HG03378 (cell line): ENCODE measurements around the gene METTL3.

Source experiments
- ATAC-seq: cut with Tn5 transposase; IDR thresholded peaks from one replicate; pipeline ENCODE4 v1.9.1; 2021; ENCODE audit warnings: mild to moderate bottlenecking, moderate library complexity; ENCODE audit not compliant: unreplicated experiment

METTL3 gene

DNA sequence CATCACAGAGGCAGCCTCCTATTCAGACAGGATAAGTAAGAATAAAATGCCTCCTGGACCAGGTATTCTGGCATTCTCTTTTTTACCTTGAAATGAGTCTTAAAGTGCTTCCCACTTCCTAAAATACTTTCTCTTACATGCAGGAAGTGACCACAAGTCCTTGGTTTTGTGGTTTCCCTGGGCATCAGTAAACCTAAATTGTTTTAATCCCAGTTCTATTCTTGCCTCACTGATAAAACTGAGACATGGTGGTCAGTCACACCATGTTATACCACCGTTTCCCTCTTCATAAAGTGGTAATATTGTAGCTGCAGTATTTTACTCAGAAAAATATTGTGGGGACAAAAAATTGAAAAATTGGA, 16.2 kb upstream of the METTL3 start:
- ATAC-seq: no peak

DNA sequence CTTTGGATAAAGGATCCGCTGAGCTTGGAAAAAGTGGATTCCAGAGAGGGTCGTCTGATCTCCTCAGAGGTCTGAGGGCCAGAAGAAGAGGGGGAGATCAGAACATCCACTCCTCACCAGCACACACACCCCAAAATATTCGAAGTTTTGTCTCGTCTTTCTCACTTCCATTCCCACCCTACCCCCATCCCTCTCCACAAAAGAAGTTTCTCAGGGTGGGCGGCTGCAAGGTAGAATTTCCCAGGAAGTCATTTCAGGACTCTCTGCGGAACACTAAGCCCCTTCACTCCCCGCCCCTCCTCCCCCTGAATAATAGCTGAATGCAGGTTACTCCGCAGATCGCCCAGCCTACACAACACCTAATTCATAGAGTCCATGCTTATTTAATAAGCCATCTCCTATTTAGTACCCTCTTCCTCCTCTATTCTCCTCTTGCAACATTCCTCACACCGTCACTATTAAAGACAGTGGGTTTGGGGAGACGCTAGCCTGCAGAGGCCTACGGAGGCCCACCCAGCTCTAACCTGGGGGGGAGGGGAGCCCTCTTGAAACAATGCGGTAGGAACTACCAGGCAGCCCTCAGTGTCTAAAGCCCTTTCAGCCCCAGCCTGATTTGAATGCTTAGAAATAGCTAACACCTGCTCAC, 15.7 kb upstream of the METTL3 start:
- ATAC-seq: no peak

DNA sequence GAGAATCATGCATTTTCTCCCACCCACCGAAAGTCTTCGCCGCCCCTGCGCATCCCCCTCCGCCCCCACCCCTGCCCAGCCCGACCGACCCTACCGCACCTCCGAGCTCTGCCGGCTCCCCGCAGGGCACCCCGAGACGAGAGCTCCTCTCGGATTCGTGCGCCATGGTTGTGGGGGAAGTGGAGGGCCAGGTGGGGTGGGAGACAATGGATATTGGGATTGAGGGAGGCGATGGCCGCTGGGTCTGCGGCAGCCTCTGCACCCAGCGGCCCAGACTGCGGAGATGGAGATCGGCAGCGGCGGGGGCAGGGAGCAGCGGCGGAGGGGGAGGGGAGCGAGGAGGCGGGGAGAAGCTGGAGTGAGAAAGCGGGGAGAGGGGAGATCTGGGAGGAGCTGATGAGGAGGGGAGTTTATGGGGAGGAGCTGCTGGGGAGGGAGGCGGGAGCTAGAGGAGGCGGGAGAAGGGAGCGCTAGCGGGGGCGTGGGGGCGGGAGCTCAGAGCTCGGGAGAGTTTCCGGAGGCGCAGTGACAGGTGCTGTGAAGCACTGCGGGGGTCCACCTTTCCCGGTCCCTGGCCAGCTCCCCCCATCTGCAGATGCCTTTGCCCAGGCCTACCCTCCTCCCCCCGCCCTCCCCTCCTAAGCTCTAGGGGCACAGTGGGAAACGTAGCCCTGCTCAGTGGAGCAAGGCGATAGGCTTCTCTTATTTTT, 15.0 kb upstream of the METTL3 start, which contains the start of gene SALL2:
Gene SALL2 (minus strand): TSS at position 385 of the 710 bp plus-strand sequence. CDS start 219 bp downstream, at position 166.
- no peak for ATAC-seq

DNA sequence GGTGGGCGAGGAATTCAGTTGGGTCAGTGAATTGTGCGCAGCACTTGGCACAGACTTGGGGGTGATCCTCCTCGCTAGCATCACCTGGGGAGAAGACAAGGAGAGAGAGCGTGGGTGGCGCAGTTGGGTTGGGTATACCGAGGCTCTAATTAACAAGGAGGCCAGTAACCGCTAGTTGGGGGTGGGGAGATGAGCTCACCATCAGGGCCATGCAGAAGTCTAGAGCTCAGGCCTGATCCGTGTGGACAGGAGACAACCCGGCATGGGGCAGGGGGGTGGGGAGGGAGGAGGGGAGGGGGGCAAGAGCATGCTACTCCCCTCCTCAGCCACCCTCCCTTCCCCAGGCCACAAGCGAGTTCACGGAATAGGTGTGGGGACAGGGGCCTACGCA, 14.4 kb upstream of the METTL3 start:
- ATAC-seq: no peak

DNA sequence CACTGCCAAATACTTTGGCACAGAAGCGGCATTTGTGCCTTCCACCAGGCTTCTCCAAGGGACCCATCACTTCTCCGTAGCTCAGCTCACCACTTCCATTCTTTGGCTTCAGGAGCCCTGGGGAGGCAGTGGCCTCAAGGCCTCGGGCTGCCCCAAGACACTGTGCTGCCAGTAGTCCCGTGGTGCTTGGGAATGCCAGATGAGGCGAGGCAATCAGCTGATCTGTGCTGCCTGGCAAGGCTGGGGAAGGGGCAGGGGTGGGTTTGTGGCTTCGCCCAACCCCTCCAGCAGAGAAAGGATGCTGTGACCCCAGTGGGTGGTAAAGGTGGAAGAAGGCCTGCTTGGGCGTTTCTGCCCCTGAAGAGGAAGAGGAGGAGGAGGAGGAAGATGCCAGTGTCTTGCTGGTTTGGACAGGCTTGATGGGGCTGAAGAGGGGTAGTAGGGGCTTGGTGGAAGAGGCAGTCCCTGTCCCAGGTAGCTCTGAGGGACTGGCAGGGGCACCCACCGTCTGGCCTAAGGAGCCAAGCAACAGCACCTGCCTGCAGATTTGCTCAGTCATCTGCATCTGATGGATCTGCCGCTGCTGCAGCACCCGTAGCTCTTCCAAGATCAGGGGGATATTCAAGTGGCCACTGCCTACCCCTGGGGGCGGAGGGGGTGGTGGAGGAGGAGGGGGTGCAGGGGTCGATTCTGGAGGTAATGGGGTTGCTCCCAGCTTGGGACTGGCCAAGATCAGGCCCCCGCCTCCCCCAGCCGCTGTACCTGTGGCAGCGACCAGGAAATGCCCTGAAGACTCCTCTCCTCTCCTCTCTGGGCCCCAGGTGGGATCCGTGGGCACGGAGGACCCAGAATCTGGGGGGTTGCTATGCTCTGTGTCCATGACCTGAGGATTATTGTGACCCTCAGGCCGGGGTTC, 13.7 kb upstream of the METTL3 start:
- ATAC-seq: no peak

DNA sequence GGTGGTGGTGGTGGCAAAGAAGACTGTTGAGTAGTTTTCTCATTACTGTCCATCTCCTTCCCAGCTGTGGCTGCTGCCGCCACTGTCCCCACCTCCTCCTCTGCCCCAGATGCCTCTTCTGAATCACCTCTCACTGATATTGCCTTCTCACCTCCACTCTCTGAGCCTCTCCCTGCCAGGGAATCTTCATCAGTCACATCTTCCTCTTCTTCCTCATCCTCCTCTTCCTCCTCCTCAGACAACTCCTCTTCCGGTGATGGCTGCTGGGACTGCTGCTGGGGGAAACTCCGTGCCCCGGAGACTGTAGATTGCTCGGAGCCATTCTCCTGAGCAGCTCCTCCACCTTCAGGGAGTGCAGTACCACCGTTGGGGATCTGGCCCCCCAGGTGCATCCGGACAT, 12.1 kb upstream of the METTL3 start:
- no peak for ATAC-seq

DNA sequence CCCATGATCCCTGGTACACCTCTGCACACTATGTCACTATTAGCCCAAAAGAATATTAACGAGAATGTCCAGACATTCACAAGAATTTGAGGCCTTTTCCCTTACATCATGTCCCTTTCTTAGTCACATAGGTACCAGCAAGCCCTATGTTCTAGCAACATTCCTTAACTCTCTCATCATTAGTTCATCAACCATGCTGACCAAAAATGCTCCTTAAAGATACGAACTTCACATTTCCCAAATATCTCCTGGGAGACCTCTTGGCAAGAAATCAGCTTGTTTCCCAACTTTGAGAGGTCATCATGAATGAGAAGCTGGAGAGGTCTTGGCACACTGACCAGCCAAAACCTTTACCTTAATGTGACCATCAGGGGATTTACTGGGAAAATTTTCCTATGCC, 10.4 kb upstream of the METTL3 start:
- no peak for ATAC-seq

DNA sequence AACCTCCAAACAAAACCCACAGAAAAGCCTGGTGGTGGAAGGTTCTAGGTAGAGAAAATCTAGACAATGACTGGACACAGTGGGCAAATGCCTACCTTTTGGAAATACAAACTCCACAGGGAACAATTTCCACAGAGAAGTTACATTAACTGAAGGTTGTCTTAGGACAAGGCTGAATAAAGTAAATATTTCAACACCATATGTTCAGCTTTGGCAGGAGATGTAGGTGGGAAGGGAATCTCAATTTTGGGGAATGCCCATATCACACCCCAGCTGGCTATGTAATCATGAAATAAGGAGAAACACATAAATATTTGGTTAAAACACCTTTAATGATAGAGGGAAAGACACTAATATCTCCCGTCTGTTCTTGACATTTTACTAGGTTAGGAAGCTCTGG, 9.6 kb upstream of the METTL3 start:
- ATAC-seq: no peak

DNA sequence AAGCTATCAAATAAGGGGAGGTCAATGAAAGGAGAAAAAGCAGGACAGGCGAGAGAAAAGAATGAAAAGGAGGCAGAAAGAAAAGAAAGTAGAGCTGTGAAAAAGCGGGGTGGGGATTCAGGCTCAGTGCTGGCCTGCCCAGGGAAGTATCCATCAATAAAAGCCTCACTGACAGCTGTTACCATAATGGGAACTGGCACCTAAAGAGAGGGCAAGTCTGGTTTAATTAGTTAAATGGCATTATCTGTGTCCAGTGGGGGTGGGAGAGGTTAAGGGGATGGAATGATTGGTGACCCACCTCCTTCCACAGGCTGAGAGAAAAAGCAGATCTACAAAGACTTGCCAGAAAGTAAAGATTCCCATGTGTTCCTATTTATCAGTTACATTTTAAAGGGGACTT, 7.6 kb upstream of the METTL3 start:
- ATAC-seq: no peak

DNA sequence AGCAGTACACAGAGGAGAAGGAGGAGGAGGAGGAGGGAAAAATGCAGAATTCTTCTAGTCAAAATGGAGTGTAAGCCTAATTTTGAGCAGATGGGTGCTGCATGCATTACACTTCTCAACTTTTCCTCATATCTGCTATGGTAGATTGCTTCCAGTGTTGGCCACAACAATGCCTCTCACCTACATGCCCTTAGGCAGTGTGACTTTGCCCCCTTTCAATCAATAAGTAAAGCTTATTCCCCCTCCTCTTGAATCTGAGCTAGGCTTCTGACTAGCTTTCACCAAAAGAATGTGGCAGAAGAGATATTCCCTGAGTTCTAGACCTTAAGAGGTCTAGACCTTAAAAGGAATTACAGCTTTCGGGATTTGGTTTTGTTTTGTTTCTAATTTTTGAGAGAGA, 3.2 kb upstream of the METTL3 start:
- no peak for ATAC-seq

DNA sequence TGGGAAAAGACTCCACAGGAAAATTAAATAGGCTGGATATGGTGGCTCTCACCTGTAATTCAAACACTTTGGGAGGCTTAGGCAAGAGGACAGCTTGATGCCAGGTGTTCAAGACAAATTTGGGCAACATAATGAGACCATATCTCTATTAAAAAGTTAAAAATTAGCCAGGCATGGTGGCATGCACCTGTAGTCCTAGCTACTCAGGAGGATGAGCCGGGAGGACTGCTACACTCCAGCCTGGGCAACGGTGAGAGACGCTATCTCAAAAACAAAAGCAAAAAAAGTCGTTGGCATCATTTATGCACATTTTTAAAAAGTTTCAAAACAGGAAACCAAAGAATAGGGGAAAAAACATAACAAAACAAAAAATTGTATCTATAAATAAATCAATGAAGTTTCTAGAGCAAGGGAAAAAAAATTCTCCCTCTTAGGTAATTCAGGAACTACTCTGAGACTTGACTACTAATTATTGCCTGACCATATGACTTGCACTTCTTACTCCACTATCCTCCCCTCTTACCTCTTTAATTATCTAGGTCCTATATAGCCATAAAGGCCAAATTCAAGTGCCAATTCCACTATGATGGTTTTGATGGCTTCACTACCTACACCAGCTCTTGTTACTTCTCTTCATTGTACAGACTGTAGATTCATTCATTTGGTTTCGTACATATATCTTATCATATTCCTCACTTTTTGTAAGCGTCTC, 1.6 kb downstream of the METTL3 start:
- no peak for ATAC-seq

DNA sequence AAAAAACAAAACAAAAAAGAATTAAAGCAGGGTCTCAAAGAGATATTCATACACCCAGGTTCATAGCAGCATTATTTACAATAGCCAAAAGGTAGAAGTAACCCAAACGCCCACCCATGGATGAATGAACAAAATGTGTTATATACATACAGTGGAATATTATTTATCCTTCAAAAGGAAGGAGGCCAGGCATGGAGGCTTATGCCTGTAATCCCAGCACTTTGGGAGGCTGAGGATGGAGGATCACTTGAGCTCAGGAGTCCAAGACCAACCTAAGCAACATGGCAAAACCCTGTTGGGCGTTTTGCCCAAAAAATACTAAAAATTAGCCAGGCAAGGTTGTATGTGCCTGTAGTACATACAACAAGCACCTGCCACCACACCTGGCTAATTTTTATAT, 4.6 kb downstream of the METTL3 start:
- ATAC-seq: no peak

DNA sequence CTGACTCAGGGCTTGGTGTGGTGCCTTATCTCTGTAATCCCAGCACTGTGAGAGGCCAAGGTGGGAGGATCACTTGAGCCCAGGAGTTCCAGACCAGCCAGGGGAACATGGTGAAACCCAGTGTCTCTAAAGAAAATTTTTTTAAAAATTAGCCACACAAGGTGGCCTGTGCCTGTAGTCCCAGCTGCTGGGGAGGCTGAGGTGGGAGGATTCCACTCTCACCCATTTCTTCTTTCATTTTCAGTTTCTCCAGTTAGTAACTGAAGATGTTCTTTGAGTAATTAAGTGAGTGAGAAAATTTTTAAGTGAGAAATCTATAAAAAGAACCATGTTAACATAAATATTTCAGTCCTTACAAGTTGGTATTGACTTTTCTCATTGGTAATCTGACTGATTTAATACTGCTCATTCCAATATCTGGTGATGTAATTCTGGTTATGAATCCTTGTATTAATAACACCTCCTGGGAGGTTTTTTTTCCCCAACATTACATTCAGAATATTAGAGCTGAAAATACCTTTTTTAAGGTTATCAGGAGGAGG, 6.1 kb downstream of the METTL3 start:
- peak; percentile 81 for ATAC-seq

DNA sequence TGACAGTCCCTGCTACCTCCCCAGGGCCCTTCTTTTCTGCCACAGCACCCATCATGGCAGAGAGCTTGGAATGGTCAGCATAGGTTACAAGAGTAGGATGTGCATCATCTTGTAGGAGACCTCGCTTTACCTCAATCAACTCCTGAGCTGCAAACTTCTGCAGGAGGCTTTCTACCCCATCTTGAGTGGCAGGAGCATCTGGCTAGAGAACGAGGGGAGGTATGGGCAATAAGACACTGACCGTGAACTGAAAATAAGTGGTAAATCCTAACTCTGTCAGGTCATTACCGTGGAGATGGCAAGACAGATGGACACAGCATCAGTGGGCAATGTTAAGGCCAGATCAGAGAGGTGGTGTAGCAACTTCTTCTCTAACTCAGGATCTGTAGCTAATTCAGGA, 7.8 kb downstream of the METTL3 start:
- ATAC-seq: no peak

DNA sequence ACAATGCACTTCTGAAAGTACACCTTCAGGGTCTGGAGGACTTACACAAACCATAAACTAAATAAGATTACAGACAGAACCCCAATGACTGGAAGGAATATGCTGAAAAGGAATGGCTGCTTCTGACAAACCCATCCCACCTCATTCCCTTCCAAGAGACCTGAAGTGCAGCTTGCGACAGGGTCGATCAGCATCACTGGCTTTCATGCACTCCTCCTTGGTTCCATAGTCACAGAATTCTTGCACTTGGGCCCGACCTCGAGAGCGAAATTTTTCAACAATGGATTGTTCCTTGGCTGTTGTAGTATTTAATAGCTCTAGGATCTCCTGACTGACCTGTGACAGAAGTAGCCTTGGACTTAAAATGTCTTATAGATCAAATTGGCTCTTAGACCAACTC, 9.6 kb downstream of the METTL3 start:
- no peak for ATAC-seq

DNA sequence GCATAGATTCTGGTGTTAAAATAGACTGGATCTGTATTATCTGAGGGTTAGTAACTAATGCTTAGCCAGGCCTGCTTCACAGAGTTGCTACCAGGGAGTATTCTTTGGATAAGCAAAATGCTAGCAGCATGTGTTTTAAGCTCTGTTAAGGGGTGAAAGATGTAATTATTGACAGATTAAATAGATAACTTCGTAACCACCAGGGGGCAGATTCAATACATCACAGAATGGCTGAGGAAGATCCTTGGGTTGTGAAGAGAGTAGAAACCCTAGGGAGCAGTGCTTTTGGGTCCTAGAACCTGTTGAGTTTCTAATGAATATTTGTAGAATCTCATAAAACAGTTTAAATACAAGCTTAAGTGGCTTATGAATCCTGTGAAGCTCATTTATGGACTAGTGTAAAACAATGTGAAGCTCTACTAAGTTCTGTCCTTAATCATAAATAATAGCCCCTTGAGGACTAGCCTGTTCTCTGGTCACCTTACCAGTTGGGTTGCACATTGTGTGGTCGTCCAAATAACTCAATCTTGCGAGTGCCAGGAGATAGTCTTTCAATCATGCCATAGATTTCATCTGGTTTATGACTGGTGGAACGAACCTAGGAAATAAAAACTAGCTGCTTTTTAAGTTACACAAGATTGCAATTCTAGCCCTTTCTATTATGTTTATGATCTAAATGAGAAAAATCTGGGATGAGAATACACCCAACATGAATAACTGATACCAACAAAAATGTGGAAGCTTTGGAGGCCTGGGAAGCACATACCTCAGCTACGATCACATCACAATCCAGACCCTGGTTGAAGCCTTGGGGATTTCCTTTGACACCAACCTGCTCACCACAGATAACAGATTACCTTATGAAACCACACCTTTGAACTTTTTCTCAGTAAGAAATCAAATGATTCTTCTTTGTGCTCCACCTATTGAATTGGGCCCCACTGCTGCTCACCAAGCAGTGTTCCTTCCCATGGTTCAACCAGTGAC, 12.3 kb downstream of the METTL3 start:
- no peak for ATAC-seq

DNA sequence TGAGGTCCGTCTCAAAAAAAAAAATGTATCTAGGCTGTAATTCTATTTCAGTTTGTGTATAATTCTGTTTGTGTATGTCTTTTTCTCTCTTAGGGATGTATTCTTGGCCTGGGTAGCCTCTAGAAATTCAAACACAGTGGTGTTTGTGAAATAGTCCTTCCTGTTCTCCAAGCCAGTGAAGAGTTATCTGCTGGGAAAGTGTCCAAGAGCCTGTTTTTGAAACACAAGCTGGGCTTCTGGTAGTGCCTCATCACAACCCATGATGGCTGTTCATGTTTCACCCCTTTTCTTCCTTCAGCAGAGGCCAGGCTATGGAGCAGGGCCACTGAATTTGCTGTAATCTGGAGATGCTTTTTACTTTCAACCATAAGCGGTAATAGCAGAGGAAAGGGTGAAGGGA, 14.7 kb downstream of the METTL3 start:
- no peak for ATAC-seq

DNA sequence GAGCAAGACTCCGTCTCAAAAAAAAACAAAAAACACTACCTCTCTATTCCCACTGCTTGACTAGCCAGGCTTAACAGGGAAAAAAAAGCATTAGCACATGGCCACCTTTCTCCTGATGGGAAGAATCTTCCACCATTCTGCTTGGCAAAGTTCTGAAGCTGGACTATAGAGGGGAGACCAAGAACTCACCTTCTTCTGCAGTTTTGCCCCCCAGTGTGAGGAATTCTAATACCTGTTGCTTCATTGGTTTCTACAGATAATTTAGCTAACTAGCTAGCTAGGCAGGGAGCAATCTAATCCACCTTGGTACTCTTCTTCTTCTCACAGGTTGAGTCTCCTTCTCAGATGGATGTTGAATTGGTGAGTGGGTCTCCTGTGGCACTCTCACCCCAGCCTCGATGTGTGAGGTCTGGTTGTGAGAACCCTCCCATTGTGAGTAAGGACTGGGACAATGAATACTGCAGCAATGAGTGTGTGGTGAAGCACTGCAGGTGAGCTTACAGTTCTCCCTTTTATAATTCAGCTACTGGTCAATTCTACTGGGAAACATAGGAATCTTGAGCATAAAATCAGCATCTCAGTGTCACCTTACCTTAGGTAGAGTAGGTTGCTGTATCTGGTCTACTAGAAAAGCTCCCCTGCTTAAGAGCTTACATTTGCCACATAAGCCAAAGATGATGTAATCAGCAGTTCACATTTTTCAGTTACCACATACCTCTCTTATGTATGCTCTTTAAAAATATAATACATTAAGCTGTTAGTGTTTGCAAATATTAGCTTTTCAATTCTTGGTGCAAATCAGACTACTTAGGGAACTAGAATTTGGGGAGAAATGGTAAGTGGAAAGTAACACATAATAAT, 16.0 kb downstream of the METTL3 start:
- ATAC-seq: no peak

DNA sequence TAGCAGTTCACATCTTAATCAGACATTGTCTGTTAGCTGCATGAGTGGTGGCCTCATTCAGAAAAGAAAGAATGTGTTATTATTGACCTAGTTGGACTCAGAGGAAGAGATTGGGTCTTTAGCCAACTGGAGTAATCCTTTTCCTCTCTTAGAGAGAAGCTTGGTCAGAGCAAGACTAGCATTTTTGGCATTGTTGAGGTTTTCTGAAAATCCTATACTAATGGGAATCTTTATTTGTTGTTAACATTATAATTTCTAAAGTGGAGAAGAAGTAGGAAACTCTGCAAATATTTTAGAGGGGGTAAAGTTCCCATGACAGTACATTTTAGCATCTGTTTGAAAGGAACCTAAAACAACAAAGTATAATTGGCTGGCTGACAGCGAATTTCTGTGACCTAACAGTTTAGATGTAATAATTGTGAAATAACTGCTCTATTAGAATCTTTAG, 24.5 kb downstream of the METTL3 start:
- ATAC-seq: no peak
